HG02852 (cell line): ENCODE measurements around the gene PEAK3.

Source experiments
- ATAC-seq: cut with Tn5 transposase; IDR thresholded peaks from one replicate; pipeline ENCODE4 v1.9.1; 2021; ENCODE audit warnings: mild to moderate bottlenecking, moderate library complexity; ENCODE audit not compliant: unreplicated experiment

Gene PEAK3

DNA sequence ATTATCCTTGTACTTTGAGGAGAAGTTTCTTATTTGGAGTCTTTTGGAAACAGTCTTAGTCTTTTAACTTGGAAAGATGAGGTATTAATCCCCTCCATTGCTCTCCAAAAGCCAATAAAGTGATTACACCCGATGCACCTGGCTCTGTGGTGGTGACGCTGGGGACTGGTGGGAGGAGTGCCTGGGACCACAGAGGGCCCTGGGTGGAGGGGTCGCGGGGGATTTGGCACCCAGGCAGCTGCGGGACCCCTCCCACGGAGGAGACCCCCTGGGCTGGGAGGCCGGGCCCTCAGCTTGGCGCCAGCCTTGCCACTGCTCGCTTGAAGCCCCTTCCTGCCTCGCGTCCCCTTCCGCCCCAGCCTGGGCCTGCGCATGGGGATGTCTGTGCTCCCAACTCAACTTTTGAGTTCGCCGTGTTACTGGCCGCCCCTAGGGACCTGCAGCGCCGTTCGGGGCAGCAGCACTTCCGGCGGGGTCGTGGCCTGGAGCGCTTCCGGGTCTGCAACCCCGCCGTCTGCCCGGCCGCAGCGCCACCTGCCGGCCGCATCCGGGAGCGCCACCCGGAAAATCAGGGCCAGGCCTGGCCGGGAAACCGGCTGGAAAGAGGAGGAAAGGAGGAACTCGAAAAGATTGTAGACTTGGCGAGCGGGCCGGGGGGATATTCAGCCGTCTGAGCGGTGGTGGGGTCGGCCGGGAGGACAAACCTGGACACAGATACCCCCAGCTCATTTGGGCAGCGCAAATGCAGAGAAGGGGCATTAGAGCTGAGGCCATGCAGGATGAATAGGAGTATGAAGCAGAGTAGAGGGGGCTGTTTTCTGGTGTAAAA, 8.4 kb downstream of the PEAK3 start:
- ATAC-seq = no peak

DNA sequence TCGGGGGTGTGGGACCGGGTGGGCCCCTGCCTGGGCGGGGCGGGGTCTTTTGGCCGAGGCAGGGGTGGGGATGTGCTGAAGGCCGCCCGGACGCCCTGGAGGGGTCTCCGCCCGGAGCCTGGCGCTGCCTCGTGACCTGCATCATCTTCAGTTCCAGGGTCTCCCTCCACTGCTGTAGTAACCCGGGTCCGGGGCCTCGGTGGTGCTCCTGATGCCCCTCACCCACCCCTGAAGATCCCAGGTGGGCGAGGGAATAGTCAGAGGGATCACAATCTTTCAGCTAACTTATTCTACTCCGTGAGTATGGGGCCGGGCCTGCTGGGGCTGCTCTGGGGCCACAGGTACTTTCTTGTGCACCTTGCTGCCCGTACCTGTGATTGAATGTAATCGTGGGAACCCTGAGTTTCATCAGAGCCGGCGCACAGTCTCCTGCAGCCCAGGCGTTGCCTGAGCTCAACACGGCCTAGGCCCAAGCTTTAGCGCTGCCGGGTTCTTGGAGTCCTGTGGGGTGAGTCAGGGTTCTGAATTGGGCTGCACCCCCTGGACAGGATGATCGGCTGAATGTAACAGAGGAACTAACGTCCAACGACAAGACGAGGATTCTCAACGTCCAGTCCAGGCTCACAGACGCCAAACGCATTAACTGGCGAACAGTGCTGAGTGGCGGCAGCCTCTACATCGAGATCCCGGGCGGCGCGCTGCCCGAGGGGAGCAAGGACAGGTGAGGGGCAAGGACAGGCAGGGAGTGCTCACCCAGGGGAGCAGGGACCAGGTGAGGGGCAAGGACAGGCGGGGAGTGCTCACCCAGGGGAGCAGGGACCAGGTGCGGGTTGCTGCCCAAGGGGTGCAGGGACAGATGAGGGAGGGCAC, 10.5 kb downstream of the PEAK3 start:
- ATAC-seq = no peak

DNA sequence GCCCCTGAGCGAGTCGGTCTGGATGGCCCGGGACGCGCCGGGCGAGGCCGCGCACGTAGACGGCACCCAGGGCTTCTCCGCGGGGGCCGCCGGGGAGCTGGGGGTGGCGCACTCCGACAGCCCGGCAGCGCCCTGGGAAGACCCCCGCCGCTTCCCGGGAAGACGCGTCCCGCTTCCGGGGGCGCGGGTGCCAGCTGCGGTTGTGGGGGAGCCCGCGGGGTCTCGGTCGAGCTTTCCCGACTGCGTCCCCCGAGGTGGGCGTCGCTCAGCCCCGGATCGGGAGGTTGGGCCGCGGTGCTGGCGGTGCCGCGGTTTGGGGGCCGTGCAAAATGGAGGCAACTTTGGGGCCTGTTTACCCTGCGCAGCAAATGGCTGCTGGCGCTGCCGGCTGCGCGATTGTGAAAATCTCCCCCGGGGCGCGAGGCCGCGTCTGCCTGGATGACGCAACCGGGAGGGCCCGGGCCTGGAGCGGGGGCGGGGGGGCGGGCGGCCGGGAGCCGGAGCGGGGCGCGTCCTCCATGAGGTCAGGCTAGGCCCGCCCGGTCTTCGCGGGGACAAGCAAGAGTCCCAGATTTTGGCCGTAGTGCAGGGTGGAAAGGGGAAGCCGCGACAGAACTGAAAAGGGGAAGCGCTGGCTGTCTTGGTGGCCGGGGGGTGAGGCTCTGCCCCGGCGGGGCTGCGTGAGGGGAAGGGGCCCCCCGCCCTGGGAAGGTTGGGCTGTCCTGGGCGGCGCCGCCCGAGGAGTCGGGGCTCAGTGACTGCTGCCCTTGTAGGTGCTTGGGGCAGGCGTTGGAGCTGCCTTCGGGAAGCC, 11.3 kb downstream of the PEAK3 start:
- no peak for ATAC-seq

- ATAC-seq = no peak
Measured at GRCh38 chr19:2270157-2270422, 11.9 kb downstream of the PEAK3 start.

- ATAC-seq = peak; percentile 58
Measured at GRCh38 chr19:2269244-2270156, 12.5 kb downstream of the PEAK3 start.

GRCh38 chr19:2268861-2269243, 13.1 kb downstream of the PEAK3 start:
- ATAC-seq = no peak

DNA sequence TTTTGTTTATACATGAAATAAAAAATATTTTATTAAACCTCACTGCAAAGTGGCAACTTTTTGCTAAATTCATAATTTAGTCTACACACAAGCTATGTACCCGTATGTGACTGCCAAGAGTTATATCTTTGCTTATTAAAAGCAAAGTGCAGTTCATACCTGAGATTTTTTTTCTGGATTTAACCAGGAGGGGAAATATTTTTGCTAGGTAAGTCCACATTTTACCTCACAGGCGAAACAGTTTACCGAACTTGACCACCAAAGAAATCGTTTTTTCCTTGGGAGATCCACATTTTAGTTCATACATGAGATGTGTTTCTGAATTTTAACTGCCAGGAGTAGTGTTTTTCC, 13.5 kb downstream of the PEAK3 start:
- ATAC-seq = no peak

GRCh38 chr19:2266183-2266993, 15.6 kb downstream of the PEAK3 start:
- no peak for ATAC-seq

DNA sequence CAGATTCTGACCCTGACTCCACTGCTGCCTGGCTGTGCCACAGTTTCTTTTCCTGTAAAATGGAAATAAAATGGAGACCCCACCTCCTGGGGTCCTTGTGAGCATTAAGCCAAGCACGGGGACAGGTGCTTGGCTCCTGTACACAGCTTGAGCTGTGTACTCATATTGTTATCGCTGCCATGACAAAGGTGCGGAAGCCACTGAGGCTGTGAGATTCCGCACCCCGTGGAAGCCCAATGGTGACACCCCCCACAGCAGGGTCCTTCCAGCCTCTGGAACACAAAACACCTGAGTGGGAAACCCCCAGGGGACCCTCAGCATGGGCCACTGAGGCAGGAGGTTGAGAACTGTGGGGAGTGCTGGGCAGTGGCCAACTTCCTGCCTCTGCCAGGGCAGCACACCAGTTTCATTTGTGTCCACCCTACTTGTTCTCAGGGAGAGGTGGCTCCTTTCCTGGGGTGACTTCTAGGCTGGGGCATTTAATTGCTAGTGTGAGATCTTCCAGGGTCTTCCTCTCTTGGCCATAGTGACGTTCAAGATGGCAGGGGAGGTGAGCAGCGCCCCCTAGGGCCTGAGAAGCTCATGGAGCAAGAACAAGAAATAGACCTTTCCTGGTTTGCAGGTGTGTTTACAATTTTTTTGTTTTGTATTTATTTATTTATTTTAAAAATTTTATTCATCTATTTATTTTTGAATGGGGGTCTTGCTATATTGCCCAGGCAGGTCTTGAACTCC, 20.4 kb downstream of the PEAK3 start:
- ATAC-seq = no peak

DNA sequence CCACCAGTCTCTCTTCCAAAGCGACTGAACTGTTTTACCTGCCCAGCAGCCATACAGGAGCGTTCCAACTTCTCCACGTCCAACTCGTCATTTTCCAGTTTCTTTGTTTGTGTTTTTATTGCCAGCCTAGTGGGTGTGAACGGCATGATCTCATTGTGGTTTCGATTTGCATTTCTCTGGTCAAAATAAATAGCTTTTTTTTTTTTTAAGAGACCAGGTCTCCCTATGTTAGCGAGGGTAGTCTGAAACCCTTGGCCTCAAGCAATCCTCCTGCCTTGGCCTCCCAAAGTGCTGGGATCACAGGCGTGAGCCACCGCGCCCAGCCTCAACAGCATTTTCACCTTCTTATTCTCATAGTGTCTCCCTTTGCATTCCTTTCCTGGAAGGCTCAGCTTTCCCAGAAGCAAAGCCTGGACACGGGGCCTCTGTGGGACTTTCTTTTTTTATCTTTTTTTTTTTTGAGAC, 21.6 kb downstream of the PEAK3 start:
- no peak for ATAC-seq

GRCh38 chr19:2259336-2259735, 22.6 kb downstream of the PEAK3 start:
- ATAC-seq = no peak

- no peak for ATAC-seq
Measured at GRCh38 chr19:2255982-2256685, 25.8 kb downstream of the PEAK3 start, which contains the start of gene JSRP1. Gene JSRP1 (minus strand): TSS chr19:2256417. CDS start chr19:2255314, 1,103 bp downstream.

DNA sequence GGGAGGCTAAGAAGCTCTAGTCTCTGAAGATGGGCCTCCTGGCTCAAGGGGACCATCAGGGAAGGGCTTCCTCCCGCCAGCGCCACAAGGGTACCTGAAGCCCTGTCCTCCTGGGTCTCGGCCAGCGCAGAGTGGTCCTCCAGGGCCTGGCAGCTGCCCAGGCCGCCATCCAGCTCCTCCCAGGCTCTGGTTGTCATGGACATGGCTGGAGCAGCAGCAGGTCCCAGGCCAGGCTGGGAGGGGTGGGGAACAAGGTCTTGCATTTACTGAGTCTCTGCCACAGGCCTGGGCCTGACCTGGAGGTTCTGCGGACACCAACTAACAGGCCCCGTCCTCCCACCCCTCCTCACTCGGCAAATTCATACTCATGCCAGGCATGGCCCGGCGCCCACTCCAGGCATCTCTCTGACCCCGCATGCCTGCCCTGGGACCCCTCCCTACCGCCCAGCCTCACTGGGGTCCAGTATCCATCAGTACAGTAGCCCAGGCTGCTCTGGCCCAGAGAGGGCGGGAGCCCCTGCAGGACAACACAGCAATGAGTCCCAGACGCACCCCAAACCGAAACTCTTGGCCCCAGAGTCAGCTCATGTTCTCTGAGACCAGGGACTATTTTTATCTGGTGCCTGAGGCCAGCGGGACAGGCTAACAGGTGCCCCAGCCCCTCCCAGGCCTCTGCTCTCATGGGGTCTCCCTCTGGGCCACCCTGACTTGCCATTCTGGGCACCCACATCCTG, 26.7 kb downstream of the PEAK3 start:
- ATAC-seq = no peak

DNA sequence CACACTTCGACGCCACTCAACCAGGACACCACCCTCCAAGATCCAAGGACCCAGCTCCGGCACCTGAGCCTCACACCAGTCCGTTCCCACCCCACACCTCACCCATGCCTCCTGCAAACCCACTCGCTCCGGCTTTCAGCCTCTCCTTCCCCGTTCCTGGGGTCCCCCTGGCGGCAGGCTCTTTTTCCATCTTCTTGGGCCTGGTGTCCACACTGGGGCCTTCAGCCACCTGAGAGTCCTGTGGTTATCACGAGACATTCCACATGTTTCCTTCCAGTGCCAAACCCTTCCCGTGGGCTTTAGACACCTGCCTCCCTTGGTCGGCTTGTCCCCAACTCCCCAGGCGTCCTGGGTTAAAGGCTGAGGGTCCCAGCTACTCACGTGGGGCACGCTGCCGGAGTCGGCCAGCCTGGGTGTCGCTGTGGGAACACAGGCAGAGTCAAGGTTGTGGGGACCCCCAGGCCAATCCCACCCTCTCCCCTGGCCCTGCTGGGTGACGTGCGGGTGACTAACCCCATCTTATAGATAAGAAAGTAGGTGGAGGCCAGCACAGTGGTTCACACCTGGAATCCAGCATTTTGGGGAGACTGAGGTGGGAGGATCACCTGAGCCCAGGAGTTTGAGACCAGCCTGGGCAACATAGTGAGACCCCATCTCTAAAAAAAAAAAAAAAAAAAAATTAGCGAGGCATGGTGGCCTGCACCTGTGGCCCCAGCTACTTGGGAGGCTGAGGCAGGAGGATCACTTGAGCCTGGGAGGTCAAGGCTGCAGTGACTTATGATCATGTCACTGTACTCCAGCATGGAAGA, 27.7 kb downstream of the PEAK3 start:
- no peak for ATAC-seq

- no peak for ATAC-seq
Measured at GRCh38 chr19:2253106-2254063, 28.6 kb downstream of the PEAK3 start.

GRCh38 chr19:2252797-2253105, 29.2 kb downstream of the PEAK3 start:
- no peak for ATAC-seq
